Measurements from ENCODE around the gene RPS6KA6. TPM values are rescaled to one million over a fixed set of nuclear protein-coding genes. Genes with fewer than 3 reads are reported as not detected.

The RPS6KA6 gene
- 3.9 to 5.9 TPM (median 5.5 TPM) in 5 replicates for total RNA-seq (2022; extraction: Qiagen RNA extraction; ENCODE audit: low read depth)

DNA sequence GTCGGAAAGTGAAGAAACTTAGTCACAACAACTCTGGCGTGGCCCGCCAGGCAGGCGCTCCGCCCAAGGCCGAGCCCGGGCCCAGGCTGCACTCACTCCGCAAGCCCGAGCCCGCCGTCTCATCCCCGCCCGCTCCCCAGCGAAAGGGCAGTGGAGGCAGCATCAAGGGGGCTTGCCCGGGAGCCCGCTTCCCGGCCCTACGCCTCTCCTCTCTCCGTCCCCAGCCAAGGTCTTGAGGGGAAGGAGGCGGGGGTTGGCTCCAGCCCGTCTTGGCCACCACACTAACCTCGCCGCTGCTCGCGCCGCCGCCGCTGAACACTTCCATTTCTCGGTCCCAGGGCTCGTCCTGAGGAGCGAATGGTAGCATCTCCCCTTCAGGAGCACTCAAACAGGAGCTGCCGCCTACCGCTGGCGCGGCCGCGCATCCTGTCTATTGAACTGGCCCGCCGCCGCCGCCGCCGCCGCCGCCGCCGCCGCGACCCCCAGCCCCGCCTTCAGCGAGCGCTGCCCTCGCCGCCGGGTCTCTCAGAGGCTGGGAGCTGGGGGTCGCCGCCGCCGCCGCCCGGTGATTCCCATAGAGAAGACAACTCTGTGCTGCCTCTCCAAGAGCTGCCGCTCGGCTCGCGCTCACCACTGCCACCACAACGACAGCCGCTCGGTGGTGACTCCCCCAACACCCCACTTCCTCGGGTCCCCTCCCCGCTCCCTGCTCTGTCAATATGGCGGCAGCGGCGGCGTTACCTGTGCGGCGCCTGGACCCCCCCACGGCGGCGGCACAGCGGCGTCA, at the start of gene RPS6KA6:
Gene RPS6KA6, minus strand, starts transcription at position 667 of the 787 bp plus-strand sequence. Its CDS starts 300 bp downstream, at position 367.

